Measurements from ENCODE around the gene WNK1.

GRCh38 chr12:740921-741320 is 11.5 kb upstream of the WNK1 start:
- TF ChIP-seq POLR2A (IDR thresholded peaks at IDR 0.05) (no peak), EP300 (IDR thresholded peaks at IDR 0.05) (no peak)
- TF ChIP-seq, protein P1, sequence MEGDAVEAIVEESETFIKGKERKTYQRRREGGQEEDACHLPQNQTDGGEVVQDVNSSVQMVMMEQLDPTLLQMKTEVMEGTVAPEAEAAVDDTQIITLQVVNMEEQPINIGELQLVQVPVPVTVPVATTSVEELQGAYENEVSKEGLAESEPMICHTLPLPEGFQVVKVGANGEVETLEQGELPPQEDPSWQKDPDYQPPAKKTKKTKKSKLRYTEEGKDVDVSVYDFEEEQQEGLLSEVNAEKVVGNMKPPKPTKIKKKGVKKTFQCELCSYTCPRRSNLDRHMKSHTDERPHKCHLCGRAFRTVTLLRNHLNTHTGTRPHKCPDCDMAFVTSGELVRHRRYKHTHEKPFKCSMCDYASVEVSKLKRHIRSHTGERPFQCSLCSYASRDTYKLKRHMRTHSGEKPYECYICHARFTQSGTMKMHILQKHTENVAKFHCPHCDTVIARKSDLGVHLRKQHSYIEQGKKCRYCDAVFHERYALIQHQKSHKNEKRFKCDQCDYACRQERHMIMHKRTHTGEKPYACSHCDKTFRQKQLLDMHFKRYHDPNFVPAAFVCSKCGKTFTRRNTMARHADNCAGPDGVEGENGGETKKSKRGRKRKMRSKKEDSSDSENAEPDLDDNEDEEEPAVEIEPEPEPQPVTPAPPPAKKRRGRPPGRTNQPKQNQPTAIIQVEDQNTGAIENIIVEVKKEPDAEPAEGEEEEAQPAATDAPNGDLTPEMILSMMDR (IDR thresholded peaks at IDR 0.05) = no peak
